HepG2 (cell line): ENCODE data around the gene GPR68. TPM values are rescaled to one million over a fixed set of nuclear protein-coding genes. Genes with fewer than 3 reads are reported as not detected.

ENCODE experiments used
- ATAC-seq: fragments of 200-7000 bp; cut with Tn5 transposase; 3 replicates; pipeline ENCODE4 v1.9.1; 2020; ENCODE audit warnings: mild to moderate bottlenecking, moderate library complexity
- BruUV-seq: library from RNA; stranded (reverse); fragments of 400-500 nt; replicated peaks from 2 replicates; lab custom pipeline; 2021; lab: Mats Ljungman, UMichigan
- CTCF ChIA-PET: fragments of 300-600 bp; formaldehyde crosslinking; extraction: SDS; loops from one replicate; lab custom pipeline; 2021; ENCODE audit warnings: low total read pairs, inconsistent platforms, low intra/inter-chr PET ratio; lab: Yijun Ruan, JAX
- POLR2A ChIA-PET: fragments of 350-600 bp; sonication (Branson Sonifier 250); formaldehyde crosslinking; loops from one replicate; lab custom pipeline; 2020; ENCODE audit warnings: antibody characterized with exemption, inconsistent platforms; lab: Yijun Ruan, JAX
- DNase-seq: peaks from one replicate; pipeline ENCODE4 v3.0.0-alpha.2; 2015; ENCODE audit warnings: low spot score
- FAIRE-seq: peaks from 3 replicates; lab custom pipeline; 2011; peaks lifted over from hg19 to GRCh38; lab: Jason Lieb, UNC
- H2AFZ ChIP-seq: one replicate; pipeline ENCODE4 v1.6.1; 2011; ENCODE audit warnings: low read length, inconsistent platforms
- H3K27ac ChIP-seq: fragments of 300-600 bp; 3 replicates; pipeline ENCODE4 v1.8.0; 2011; ENCODE audit warnings: mixed run types, mild to moderate bottlenecking, mixed read lengths, low read length, inconsistent platforms; ENCODE audit not compliant: insufficient read depth; ENCODE audit errors: extremely low read length
- H3K27me3 ChIP-seq, 2 experiments: fragments of 200-600 bp in 1 of 2; 2 replicates in 1 of 2; 3 replicates in 1 of 2; pipeline versions ENCODE4 v1.6.0 to v1.8.0; 2011; ENCODE audit warnings: low read length in 2 of 2, mild to moderate bottlenecking in 2 of 2, moderate library complexity in 2 of 2, inconsistent platforms in 1 of 2; ENCODE audit not compliant: insufficient read depth in 2 of 2, control insufficient read depth in 1 of 2
- H3K36me3 ChIP-seq, 2 experiments: fragments of 200-600 bp in 1 of 2; replicated peaks in 1 of 2; 2 replicates in 1 of 2; 3 replicates in 1 of 2; pipeline versions ENCODE4 v1.5.1 to v1.8.0; 2011; ENCODE audit warnings: low read length in 2 of 2, inconsistent platforms in 1 of 2; ENCODE audit not compliant: insufficient read depth in 2 of 2, control insufficient read depth in 1 of 2
- H3K4me1 ChIP-seq: 2 replicates; pipeline ENCODE4 v1.5.1; 2012; ENCODE audit warnings: low read length, inconsistent platforms; ENCODE audit not compliant: insufficient read depth
- H3K4me2 ChIP-seq: 2 replicates; pipeline ENCODE4 v1.6.0; 2011; ENCODE audit warnings: low read depth, low read length, inconsistent platforms
- H3K4me3 ChIP-seq, 3 experiments: fragments of 200-600 bp in 1 of 3; sonication (generic), shearing (Covaris generic) in 1 of 3; replicated peaks in 1 of 3; 2 replicates each; pipeline ENCODE4 v1.5.1; 2011 to 2016; ENCODE audit warnings: low read length in 3 of 3, inconsistent platforms in 2 of 3, low read depth in 2 of 3, mild to moderate bottlenecking in 2 of 3, control low read depth in 1 of 3, mixed read lengths in 1 of 3; ENCODE audit not compliant: insufficient read depth in 1 of 3
- H3K79me2 ChIP-seq: one replicate; pipeline ENCODE4 v1.6.1; 2011; ENCODE audit warnings: low read length, inconsistent platforms; ENCODE audit not compliant: insufficient read depth
- H3K9ac ChIP-seq: 2 replicates; pipeline ENCODE4 v1.6.0; 2011; ENCODE audit warnings: mild to moderate bottlenecking, low read depth, low read length, inconsistent platforms; ENCODE audit not compliant: insufficient read depth
- H3K9me3 ChIP-seq: 2 replicates; pipeline ENCODE4 v1.5.1; 2012; ENCODE audit warnings: mild to moderate bottlenecking, low read length
- H4K20me1 ChIP-seq: 2 replicates; pipeline ENCODE4 v1.6.0; 2011; ENCODE audit warnings: inconsistent platforms, mild to moderate bottlenecking, low read length, moderate library complexity; ENCODE audit not compliant: insufficient read depth
- CC2D1A ChIP-seq: sonication (generic); formaldehyde crosslinking; IDR thresholded peaks from 2 replicates; pipeline ENCODE4 v1.8.1; 2023; ENCODE audit warnings: mild to moderate bottlenecking, missing genetic modification reagents
- CSRNP1 ChIP-seq: sonication (generic); formaldehyde crosslinking; IDR thresholded peaks from 2 replicates; pipeline ENCODE4 v1.8.1; 2023; ENCODE audit warnings: mild to moderate bottlenecking, missing genetic modification reagents
- FOXK1 ChIP-seq: sonication (generic); formaldehyde crosslinking; IDR thresholded peaks from 2 replicates; pipeline ENCODE4 v1.4.0; 2020; ENCODE audit warnings: low read depth, missing genetic modification reagents, borderline replicate concordance
- GABPA ChIP-seq, 2 experiments: IDR thresholded peaks; 2 replicates each; pipeline ENCODE4 v1.6.1; 2011 to 2016; ENCODE audit warnings: low read depth in 2 of 2, low read length in 1 of 2, missing biosample characterization in 1 of 2, missing genetic modification characterization in 1 of 2
- GPBP1L1 ChIP-seq: sonication (generic); formaldehyde crosslinking; IDR thresholded peaks from 2 replicates; pipeline ENCODE4 v1.5.0; 2020; ENCODE audit warnings: mild to moderate bottlenecking, missing genetic modification reagents
- HDAC6 ChIP-seq: fragments of 200-600 bp; sonication (generic); IDR thresholded peaks from 2 replicates; pipeline ENCODE4 v1.7.0; 2017; ENCODE audit warnings: mild to moderate bottlenecking, antibody characterized with exemption, low read length, low read depth
- NFE2 ChIP-seq: sonication (generic); formaldehyde crosslinking; IDR thresholded peaks from 2 replicates; pipeline ENCODE4 v1.4.0; 2020; ENCODE audit warnings: missing genetic modification reagents
- WGBS: methylation state at CpG from one replicate; pipeline ENCODE4 v1.1.6; 2017; ENCODE audit warnings: low lambda C conversion rate; 5-methylcytosine and 5-hydroxymethylcytosine counted together
- in situ Hi-C: cut with HindIII; loops from 2 replicates; pipeline ENCODE4 v1.10.0; 2017; ENCODE audit warnings: low pct_unique_long_range_greater_than_20kb; ENCODE audit not compliant: extremely low pct_ligation_motif_present
- intact Hi-C: fragments of 100-400 bp; cut with micrococcal nuclease; formaldehyde crosslinking; loops from one replicate; pipeline ENCODE4 v1.10.0; 2022; ENCODE audit not compliant: unreplicated experiment
- polyA plus RNA-seq, 8 experiments: library from polyadenylated mRNA; depleted of rRNA in 3 of 8; stranded (reverse) in 7 of 8; unstranded in 1 of 8; fragments of >200 nt; fragmentation: Illumina TruSeq in 4 of 8; extraction: Trizol in 4 of 8; gene quantifications; 2 replicates each; pipeline versions ENCODE4 v1.2.1 to v1.2.3, GENCODE V29; 2011 to 2016; ENCODE audit warnings: low read depth in 4 of 8, missing spikeins in 1 of 8, mixed read lengths in 1 of 8; ENCODE audit not compliant: insufficient read depth in 1 of 8
- total RNA-seq, 5 experiments: library from RNA; depleted of rRNA; stranded (reverse); fragments of >200 nt; fragmentation: Illumina TruSeq; extraction: Trizol; gene quantifications; 2 replicates each; pipeline ENCODE4 v1.2.3, GENCODE V29; 2016; ENCODE audit warnings: low read depth in 1 of 5

The GPR68 gene
- total and polyA plus RNA-seq, 2 of the 13 experiments (the other 11 are each of a cell fraction or from before 2014, with no cell fraction given), result not detected

GRCh38 chr14:91207008-91207407 lies 37.5 kb downstream of the GPR68 start:
- TF ChIP-seq HDAC6 (no peak), GPBP1L1 (no peak), NFE2 (CRISPR knock-in tag) (no peak), CSRNP1 (no peak), CC2D1A (CRISPR knock-in tag) (no peak), FOXK1 (no peak), GABPA (IDR thresholded peaks at IDR 0.05; ENCODE audit: low read depth, low read length) (no peak), GABPA (CRISPR knock-in tag; IDR thresholded peaks at IDR 0.05; ENCODE audit: low read depth) (no peak)
- no peak overlapping the region for H2AFZ ChIP-seq
- no peak overlapping the region for H3K27ac ChIP-seq
- no TSS peak for BruUV-seq
- no peak for DNase-seq
- FAIRE-seq, result no peak
- no peak overlapping the region for H3K4me3 ChIP-seq
- no peaks in the 10 kb centered on the region for H3K4me1 ChIP-seq
- H3K4me2 ChIP-seq, result no peak overlapping the region
- ChIA-PET CTCF (no interaction called here), POLR2A (no interaction called here)
- WGBS, result 94% methylated on average over 3 of the region's 3 CpGs
- in situ Hi-C loops, result no loop called here
- no peaks in the 10 kb centered on the region for H3K27me3 ChIP-seq
- ATAC-seq, result no peak
- no peak overlapping the region for H3K9ac ChIP-seq
- H3K79me2 ChIP-seq, result no peaks in the 10 kb centered on the region
- peaks cover 6 to 48% of the 10 kb centered on the region in 2 experiments for H3K36me3 ChIP-seq
- intact Hi-C loops, result no loop called here
- H4K20me1 ChIP-seq, result no peaks in the 10 kb centered on the region
- no peaks in the 10 kb centered on the region for H3K9me3 ChIP-seq
